ENCODE data around the gene GSTCD. TPM values are rescaled to one million over a fixed set of nuclear protein-coding genes. Genes with fewer than 3 reads are reported as not detected.

Gene GSTCD
- total RNA-seq, 1 experiment from 2014 or later = 21.7 TPM

DNA sequence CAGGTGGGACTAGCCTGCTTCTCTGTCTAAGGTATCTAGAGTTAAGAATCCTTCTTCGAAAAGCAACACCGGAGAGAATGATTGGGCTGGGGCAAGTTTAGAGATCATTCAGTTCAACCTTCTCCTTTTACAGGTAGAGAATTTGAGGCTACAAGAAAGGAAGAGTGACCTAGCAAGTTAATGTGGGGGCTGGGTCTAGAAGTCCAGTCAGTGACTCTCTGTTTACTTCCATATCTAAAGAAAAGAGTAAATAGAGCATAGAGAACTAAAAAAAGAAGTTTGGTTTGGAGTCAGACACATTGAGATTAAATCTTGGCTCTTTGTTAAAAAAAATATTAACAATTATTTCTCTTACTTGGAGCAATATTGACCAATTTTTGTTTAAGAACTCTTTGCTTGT lies 122.6 kb downstream of the GSTCD start:
- POLR2A ChIA-PET = no interaction called here
- peaks cover 5% of the 10 kb centered on the region; the same call in 1 of the 2 replicates for H3K9me3 Mint-ChIP-seq
- peaks cover 14% of the 10 kb centered on the region for H3K36me3 Mint-ChIP-seq
- CTCF ChIA-PET = no interaction called here
- TF ChIP-seq ZNF317 (CRISPR knock-in tag; IDR thresholded peaks at IDR 0.05; ENCODE audit: borderline replicate concordance, low read depth) (no peak), IRF2 (CRISPR knock-in tag; IDR thresholded peaks at IDR 0.05; ENCODE audit: borderline replicate concordance, low read depth) (no peak), NFE2L1 (CRISPR knock-in tag; IDR thresholded peaks at IDR 0.05) (no peak), ESRRA (CRISPR knock-in tag; IDR thresholded peaks at IDR 0.05; ENCODE audit: borderline replicate concordance) (no peak), SP1 (CRISPR knock-in tag; conservative IDR thresholded peaks at IDR 0.05) (no peak), SMAD3 (CRISPR knock-in tag; IDR thresholded peaks at IDR 0.05; ENCODE audit: borderline replicate concordance) (no peak), ETV6 (CRISPR knock-in tag; IDR thresholded peaks at IDR 0.05) (no peak), ZNF121 (CRISPR knock-in tag; IDR thresholded peaks at IDR 0.05) (no peak), FOXJ3 (CRISPR knock-in tag; IDR thresholded peaks at IDR 0.05; ENCODE audit: borderline replicate concordance) (no peak), ZNF232 (CRISPR knock-in tag; IDR thresholded peaks at IDR 0.05) (no peak), ZNF263 (CRISPR knock-in tag; IDR thresholded peaks at IDR 0.05; ENCODE audit: low read depth) (no peak), ZNF416 (CRISPR knock-in tag; IDR thresholded peaks at IDR 0.05) (no peak)
- TF ChIP-seq, protein P1, sequence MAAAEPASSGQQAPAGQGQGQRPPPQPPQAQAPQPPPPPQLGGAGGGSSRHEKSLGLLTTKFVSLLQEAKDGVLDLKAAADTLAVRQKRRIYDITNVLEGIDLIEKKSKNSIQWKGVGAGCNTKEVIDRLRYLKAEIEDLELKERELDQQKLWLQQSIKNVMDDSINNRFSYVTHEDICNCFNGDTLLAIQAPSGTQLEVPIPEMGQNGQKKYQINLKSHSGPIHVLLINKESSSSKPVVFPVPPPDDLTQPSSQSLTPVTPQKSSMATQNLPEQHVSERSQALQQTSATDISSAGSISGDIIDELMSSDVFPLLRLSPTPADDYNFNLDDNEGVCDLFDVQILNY (CRISPR knock-in tag; IDR thresholded peaks at IDR 0.05) = no peak
- TF ChIP-seq, protein P2, sequence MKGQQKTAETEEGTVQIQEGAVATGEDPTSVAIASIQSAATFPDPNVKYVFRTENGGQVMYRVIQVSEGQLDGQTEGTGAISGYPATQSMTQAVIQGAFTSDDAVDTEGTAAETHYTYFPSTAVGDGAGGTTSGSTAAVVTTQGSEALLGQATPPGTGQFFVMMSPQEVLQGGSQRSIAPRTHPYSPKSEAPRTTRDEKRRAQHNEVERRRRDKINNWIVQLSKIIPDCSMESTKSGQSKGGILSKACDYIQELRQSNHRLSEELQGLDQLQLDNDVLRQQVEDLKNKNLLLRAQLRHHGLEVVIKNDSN (CRISPR knock-in tag; IDR thresholded peaks at IDR 0.05) = no peak
- TF ChIP-seq, protein P3, sequence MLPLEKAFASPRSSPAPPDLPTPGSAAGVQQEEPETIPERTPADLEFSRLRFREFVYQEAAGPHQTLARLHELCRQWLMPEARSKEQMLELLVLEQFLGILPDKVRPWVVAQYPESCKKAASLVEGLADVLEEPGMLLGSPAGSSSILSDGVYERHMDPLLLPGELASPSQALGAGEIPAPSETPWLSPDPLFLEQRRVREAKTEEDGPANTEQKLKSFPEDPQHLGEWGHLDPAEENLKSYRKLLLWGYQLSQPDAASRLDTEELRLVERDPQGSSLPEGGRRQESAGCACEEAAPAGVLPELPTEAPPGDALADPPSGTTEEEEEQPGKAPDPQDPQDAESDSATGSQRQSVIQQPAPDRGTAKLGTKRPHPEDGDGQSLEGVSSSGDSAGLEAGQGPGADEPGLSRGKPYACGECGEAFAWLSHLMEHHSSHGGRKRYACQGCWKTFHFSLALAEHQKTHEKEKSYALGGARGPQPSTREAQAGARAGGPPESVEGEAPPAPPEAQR (CRISPR knock-in tag; IDR thresholded peaks at IDR 0.05) = no peak
- TF ChIP-seq, protein P4, sequence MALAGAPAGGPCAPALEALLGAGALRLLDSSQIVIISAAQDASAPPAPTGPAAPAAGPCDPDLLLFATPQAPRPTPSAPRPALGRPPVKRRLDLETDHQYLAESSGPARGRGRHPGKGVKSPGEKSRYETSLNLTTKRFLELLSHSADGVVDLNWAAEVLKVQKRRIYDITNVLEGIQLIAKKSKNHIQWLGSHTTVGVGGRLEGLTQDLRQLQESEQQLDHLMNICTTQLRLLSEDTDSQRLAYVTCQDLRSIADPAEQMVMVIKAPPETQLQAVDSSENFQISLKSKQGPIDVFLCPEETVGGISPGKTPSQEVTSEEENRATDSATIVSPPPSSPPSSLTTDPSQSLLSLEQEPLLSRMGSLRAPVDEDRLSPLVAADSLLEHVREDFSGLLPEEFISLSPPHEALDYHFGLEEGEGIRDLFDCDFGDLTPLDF (CRISPR knock-in tag; IDR thresholded peaks at IDR 0.05) = no peak
- TF ChIP-seq, protein P5, sequence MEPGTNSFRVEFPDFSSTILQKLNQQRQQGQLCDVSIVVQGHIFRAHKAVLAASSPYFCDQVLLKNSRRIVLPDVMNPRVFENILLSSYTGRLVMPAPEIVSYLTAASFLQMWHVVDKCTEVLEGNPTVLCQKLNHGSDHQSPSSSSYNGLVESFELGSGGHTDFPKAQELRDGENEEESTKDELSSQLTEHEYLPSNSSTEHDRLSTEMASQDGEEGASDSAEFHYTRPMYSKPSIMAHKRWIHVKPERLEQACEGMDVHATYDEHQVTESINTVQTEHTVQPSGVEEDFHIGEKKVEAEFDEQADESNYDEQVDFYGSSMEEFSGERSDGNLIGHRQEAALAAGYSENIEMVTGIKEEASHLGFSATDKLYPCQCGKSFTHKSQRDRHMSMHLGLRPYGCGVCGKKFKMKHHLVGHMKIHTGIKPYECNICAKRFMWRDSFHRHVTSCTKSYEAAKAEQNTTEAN (CRISPR knock-in tag; IDR thresholded peaks at IDR 0.05) = no peak
- DNase-seq (ENCODE audit: low spot score) (no peak), ATAC-seq (no peak)
- no peak overlapping the region for H3K4me3 Mint-ChIP-seq
- no peaks in the 10 kb centered on the region for H3K27me3 Mint-ChIP-seq (ENCODE audit: low read depth)
- 0 out of 2 replicates have a peak, but pooled peaks cover 5% of the 10 kb centered on the region for H3K4me1 Mint-ChIP-seq
- no peak overlapping the region for H3K27ac Mint-ChIP-seq

DNA sequence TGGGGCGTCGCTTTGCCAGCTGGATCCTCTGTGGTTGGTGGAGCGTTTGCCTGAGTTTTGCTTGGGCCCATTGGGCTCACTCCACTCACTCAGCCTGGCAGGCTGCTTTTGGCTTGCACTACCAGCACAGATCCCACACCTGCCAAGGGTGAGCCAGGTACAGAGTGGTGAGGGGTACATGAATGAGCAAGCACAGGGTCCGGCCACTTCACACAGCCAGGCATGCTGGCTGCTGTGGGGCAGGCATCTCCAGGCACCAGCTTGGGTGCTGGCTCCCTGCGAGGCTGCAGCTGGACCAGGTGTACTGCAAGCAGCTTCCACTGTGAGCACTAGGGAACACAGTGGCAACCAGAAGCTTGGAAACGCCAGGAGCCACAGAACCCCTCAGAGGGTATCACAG lies 126.6 kb downstream of the GSTCD start:
- DNase-seq (ENCODE audit: low spot score) (no peak), ATAC-seq (no peak; the same call in 1 of the 2 replicates)
- Mint-ChIP-seq H3K27ac (no peak overlapping the region), H3K27me3 (ENCODE audit: low read depth) (no peaks in the 10 kb centered on the region), H3K4me1 (0 out of 2 replicates have a peak, but pooled peaks cover 5% of the 10 kb centered on the region), H3K36me3 (peaks cover 11% of the 10 kb centered on the region), H3K4me3 (no peak overlapping the region), H3K9me3 (no peaks in the 10 kb centered on the region)
- ChIA-PET CTCF (no interaction called here), POLR2A (no interaction called here)
- TF ChIP-seq, protein P6, sequence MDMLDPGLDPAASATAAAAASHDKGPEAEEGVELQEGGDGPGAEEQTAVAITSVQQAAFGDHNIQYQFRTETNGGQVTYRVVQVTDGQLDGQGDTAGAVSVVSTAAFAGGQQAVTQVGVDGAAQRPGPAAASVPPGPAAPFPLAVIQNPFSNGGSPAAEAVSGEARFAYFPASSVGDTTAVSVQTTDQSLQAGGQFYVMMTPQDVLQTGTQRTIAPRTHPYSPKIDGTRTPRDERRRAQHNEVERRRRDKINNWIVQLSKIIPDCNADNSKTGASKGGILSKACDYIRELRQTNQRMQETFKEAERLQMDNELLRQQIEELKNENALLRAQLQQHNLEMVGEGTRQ (CRISPR knock-in tag; IDR thresholded peaks at IDR 0.05) = no peak
- TF ChIP-seq PRRX2 (CRISPR knock-in tag; IDR thresholded peaks at IDR 0.05) (no peak), FOXJ3 (CRISPR knock-in tag; IDR thresholded peaks at IDR 0.05; ENCODE audit: borderline replicate concordance) (no peak), ZBTB21 (CRISPR knock-in tag; IDR thresholded peaks at IDR 0.05; ENCODE audit: borderline replicate concordance) (no peak), NR2C2 (CRISPR knock-in tag; IDR thresholded peaks at IDR 0.05) (no peak), TP53 (CRISPR knock-in tag; IDR thresholded peaks at IDR 0.05) (no peak), ZNF671 (CRISPR knock-in tag; IDR thresholded peaks at IDR 0.05) (no peak), NFATC4 (CRISPR knock-in tag; IDR thresholded peaks at IDR 0.05) (no peak), NFYB (CRISPR knock-in tag; conservative IDR thresholded peaks at IDR 0.05; ENCODE audit: low read depth) (no peak), MYBL2 (CRISPR knock-in tag; IDR thresholded peaks at IDR 0.05) (no peak), ELF4 (CRISPR knock-in tag; IDR thresholded peaks at IDR 0.05; ENCODE audit: low read depth) (no peak), CBFB (CRISPR knock-in tag; IDR thresholded peaks at IDR 0.05; ENCODE audit: low read depth) (no peak)
- TF ChIP-seq, protein P7, sequence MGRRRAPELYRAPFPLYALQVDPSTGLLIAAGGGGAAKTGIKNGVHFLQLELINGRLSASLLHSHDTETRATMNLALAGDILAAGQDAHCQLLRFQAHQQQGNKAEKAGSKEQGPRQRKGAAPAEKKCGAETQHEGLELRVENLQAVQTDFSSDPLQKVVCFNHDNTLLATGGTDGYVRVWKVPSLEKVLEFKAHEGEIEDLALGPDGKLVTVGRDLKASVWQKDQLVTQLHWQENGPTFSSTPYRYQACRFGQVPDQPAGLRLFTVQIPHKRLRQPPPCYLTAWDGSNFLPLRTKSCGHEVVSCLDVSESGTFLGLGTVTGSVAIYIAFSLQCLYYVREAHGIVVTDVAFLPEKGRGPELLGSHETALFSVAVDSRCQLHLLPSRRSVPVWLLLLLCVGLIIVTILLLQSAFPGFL (CRISPR knock-in tag; IDR thresholded peaks at IDR 0.05; ENCODE audit: borderline replicate concordance) = no peak

Measured in WTC11 (cell line).